ENCODE data around the gene OR12D1. TPM values are rescaled to one million over a fixed set of nuclear protein-coding genes. Genes with fewer than 3 reads are reported as not detected.
"Not testable (repeated sequence)": the region's sequence is repeated elsewhere in the genome, so short reads cannot be mapped to it uniquely, and the experiment has no call there.

Gene OR12D1
- not detected in 2 replicates for total RNA-seq (2014; rRNA removed; shearing (Covaris generic))

DNA sequence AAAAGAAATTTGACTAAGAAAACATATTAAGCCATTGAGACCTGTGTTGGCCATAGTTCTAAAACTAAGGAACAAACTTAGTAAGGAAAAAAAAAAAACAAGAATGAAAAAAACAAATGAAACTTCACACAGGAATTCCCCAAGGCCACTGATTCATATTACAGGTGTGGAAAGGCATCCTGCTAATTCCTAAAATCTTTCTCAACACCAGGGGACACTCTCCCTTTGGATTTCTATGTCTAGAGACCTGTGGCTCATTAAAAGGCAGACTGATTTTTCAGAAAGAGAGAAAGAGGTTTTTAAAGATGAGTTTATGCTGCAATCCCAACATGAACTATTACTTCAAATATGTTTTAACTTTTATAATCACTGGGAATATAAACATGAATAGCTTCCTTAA, at the start of gene OR12D1:
TSS of gene OR12D1 (plus strand) at position 341 of the 400 bp plus-strand sequence.
- no peak for DNase-seq (ENCODE audit: low spot score)
- in situ Hi-C loops (cut with HindIII; ENCODE audit: low sequenced_read_pairs), result no loop called here

- DNase-seq (ENCODE audit: low spot score), result no peak
- in situ Hi-C loops (cut with HindIII; ENCODE audit: low sequenced_read_pairs), result no loop called here
Observed at GRCh38 chr6:29368765-29369164, 46.0 kb upstream of the OR12D1 start, which contains the start of gene OR5V1. Gene OR5V1 (minus strand): TSS chr6:29368865. CDS start chr6:29356195, 12,670 bp downstream.

DNA sequence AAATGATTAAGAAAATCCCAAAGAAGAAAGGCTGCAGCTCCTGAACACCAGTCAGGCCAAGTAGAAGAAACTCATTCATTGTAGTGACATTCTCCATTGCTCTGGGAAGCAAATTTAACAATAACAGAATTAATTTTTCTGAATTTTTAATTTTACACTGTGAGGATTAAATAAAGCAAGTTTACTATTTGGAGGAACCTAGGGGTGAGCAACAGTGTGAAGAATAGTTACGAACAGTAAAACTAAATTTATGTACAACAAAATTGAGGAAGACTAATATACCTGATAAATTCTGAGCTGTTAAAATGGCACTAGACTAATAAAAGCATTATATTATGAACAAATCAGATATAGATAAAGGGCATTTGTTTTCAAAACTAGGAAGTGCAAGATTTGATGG, 39.5 kb upstream of the OR12D1 start, which contains the start of gene OR12D3:
TSS of gene OR12D3 (minus strand) at position 101 of the 400 bp plus-strand sequence. CDS start at position 97, 4 bp downstream.
- no peak for DNase-seq (ENCODE audit: low spot score)
- in situ Hi-C loops (cut with HindIII; ENCODE audit: low sequenced_read_pairs), result no loop called here

DNA sequence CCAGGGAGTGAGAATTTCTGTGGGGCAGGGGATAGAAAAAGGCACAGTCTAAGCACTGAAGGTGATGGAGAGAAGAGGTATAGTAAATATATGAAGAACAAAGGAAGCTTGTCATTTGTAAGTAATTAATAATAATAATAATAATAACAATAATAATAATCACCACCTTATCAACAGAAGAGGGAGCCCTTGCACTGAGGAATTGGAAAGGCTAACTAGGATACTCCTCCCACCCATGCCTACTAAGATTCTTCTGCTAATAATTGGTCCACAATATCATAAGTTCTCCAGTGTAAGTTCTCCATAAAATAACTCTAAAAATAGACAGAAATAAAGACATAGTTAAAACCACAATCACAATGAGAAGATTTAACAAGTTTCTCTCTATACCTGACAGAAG, 38.7 kb upstream of the OR12D1 start:
- DNase-seq (ENCODE audit: low spot score), result no peak
- in situ Hi-C loops (cut with HindIII; ENCODE audit: low sequenced_read_pairs), result no loop called here

- no peak for DNase-seq (ENCODE audit: low spot score)
- in situ Hi-C loops (cut with HindIII; ENCODE audit: low sequenced_read_pairs), result no loop called here
Observed at GRCh38 chr6:29388533-29388932, 26.2 kb upstream of the OR12D1 start.

DNA sequence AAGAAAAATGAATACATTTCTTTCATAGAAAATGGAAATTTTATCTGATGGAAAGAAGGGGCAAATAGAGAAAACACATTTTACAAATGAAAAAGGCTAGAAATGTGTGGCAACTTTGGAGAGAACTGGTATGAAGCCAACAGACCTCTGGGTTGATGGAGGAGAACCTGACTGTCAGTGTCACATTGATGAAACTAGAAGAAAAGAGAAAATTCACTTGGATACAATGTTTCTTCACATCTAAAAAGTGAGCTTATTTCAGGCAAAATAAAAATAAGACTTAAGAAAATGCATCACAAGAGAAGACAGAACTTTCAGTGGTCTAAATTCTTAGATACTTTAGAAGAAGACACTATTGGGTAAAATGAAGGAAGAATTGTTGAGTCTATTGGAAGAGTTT, 19.4 kb upstream of the OR12D1 start, which contains the start of gene OR12D2:
TSS of gene OR12D2 (plus strand) at position 301 of the 400 bp plus-strand sequence. CDS start 1,069 bp downstream, outside the sequence.
- in situ Hi-C loops (cut with HindIII; ENCODE audit: low sequenced_read_pairs), result no loop called here
- DNase-seq (ENCODE audit: low spot score), result no peak

GRCh38 chr6:29399525-29399924, 15.2 kb upstream of the OR12D1 start:
- in situ Hi-C loops (cut with HindIII; ENCODE audit: low sequenced_read_pairs), result no loop called here
- no peak for DNase-seq (ENCODE audit: low spot score)

DNA sequence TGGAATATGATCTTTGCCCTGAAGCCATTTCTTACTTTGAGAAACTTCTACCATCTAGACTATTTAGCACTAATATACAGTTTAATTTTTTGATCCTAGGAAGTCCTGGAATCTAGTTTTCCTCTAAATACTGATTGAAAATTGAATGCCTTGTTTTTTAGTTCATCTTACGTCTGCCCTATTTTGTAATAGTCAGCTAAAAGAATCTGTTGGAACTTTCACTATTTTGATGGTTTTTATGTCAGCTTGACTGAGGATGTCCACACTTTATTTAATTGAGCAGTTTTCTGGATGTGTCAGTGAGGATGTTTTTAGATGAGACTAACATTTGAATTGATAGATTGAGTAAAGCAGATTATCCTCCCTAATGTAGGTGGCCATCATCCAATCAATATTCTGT, 10.9 kb upstream of the OR12D1 start:
- DNase-seq (ENCODE audit: low spot score), result no peak
- in situ Hi-C loops (cut with HindIII; ENCODE audit: low sequenced_read_pairs), result no loop called here

DNA sequence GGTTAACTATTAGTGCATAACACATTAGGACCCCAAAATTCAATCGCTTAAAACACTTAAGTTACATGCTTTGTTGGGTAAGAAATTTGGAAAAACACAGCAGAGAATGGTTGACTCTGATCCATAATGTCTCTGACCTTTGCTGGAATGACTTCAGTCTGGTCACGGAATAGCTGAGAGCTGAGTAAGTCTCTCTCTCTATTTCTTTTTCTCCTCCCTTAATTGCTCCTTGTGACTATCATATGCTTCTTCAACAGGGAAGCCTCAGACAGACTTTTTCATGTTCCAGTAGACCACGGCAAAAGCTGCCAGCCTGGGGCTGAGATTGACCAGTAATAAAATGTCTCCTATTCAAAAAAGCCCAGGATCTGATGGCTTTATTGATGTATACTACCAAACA, 4.8 kb downstream of the OR12D1 start:
- in situ Hi-C loops (cut with HindIII; ENCODE audit: low sequenced_read_pairs), result no loop called here
- no peak for DNase-seq (ENCODE audit: low spot score)

DNA sequence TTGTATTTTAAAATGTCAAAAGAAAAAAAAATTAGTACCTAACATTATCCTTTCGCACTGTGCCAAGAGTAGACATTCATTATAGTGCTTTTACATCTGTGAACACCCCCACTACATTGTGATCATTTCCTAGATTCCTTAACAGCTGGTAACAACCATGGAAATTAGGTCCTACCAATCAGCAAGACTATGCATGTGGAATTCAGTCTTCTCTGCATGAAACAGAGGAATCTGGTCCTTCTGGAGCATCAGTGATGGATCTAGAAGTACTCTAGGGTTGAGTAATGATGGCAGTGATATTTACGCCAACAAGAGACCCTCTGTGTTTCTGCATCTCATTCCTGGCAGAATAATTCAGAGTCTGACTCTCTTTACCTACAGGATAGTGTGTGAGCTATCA, 9.4 kb downstream of the OR12D1 start:
- DNase-seq (ENCODE audit: low spot score), result no peak
- in situ Hi-C loops (cut with HindIII; ENCODE audit: low sequenced_read_pairs), result no loop called here

- no peak for DNase-seq (ENCODE audit: low spot score)
- in situ Hi-C loops (cut with HindIII; ENCODE audit: low sequenced_read_pairs), result no loop called here
Observed at GRCh38 chr6:29424575-29424974, 9.8 kb downstream of the OR12D1 start.

DNA sequence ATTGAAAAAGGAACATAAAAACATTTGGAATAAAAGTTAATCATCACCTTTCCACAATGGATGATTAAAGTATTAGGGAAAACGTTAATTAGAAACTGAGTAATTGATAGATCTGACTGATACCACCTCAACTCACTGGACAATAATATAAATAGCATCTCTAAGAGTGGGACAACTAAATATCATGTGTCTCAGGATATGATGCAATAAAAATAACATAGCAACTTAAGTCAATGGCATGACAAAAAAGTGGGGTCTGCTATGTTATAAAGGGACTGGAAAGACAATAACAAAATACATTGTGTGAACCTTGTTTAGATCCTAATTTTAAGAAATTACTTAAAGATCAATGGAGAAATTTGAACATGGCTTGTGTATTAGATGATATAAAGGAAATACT, 10.3 kb downstream of the OR12D1 start:
- in situ Hi-C loops (cut with HindIII; ENCODE audit: low sequenced_read_pairs), result no loop called here
- no peak for DNase-seq (ENCODE audit: low spot score)

- no peak for DNase-seq (ENCODE audit: low spot score)
- in situ Hi-C loops (cut with HindIII; ENCODE audit: low sequenced_read_pairs), result no loop called here
Observed at GRCh38 chr6:29426654-29427053, 11.9 kb downstream of the OR12D1 start.

- in situ Hi-C loops (cut with HindIII; ENCODE audit: low sequenced_read_pairs); DNase-seq (ENCODE audit: low spot score): not testable (repeated sequence)
Observed at GRCh38 chr6:29436730-29437129, 22.0 kb downstream of the OR12D1 start.

- in situ Hi-C loops (cut with HindIII; ENCODE audit: low sequenced_read_pairs), result no loop called here
- no peak for DNase-seq (ENCODE audit: low spot score)
Observed at GRCh38 chr6:29439006-29439405, 24.3 kb downstream of the OR12D1 start, which contains the start of gene OR10C1. Gene OR10C1 (plus strand): TSS chr6:29439306. CDS start chr6:29440016, 710 bp downstream.

DNA sequence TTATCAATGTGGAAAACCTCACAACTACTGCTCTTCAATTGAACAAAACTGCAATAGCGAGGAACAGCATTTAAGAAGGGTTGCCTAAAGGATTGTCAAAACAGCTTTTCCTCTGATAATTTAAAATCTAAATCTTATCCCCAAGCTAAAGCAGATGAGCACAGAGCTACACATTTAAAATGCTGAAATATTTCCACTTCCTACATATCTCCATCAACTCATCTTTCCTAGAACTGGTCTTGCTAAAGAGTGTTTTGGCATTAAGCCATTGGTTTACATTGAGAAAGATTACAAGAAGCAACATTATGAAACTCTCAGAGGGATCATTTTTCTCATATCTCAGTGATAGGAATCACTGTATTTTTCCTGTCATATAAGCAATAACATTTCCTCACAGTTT, 28.0 kb downstream of the OR12D1 start:
- in situ Hi-C loops (cut with HindIII; ENCODE audit: low sequenced_read_pairs), result no loop called here
- DNase-seq (ENCODE audit: low spot score), result no peak

DNA sequence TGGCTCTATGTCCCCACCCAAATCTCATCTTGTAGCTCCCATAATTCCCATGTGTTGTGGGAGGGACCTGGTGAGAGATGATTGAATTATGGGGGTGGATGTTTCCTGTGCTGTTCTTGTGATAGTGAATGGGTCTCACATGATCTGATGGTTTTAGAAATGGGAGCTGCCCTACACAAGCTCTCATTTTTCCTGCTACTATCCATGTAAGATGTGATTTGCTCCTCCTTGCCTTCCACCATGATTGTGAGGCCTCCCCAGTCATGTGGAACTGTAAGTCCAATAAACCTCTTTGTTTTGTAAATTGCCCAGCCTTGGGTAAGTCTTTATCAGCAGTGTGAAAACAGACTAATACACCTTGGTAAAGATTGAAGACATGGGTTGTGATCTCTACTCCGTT, 29.3 kb downstream of the OR12D1 start:
- in situ Hi-C loops (cut with HindIII; ENCODE audit: low sequenced_read_pairs); DNase-seq (ENCODE audit: low spot score): not testable (repeated sequence)

DNA sequence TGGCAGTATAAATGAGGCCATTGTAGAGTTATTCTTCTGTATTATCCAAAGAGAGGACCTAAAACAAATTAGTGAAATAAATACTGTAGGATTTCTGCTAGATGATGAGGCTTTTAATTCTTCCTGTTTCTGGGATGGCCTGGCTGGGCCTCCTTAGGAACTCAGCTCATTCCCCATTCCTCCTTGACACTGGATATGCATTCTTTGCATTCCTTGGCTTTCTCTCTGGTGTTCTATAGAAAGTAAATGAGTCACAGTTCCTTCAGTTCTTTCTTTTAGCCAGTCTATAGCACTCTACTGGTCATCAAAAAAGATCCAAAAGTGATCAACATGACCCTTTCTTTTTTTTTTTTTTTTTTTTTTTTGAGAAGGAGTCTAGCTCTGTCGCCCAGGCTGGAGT, 32.9 kb downstream of the OR12D1 start:
- in situ Hi-C loops (cut with HindIII; ENCODE audit: low sequenced_read_pairs), result no loop called here
- no peak for DNase-seq (ENCODE audit: low spot score)

DNA sequence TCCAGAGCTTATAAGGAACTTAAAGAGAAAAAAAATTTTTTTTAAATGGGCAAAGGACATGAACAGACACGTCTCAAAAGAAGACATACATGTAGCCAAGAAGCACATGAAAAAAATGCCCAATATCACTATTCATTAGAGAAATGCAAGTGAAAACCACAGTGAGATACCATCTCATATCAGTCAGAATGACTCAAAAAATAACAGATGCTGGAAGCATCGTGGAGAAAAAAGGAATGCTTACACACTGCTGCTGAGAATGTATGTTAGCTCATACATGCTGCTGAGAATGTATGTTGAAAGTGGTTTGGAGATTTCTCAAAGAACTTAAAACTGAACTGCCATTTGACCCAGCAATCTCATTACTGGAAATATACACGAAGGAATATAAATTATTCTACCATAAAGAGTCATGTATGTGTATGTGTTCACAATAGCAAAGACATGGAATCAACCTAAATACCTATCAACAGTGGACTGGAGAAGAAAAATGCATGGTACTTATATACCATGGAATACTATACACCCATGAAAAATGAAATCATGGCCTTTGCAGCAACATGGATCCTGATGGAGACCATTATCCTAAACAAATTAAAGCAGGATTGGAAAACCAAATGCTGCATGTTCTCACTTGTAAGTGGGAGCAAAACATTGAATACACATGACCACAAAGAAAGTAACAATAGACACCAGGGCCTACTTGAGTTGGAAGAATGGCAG, 36.9 kb downstream of the OR12D1 start:
- DNase-seq (ENCODE audit: low spot score), result no peak
- in situ Hi-C loops (cut with HindIII; ENCODE audit: low sequenced_read_pairs), result no loop called here

DNA sequence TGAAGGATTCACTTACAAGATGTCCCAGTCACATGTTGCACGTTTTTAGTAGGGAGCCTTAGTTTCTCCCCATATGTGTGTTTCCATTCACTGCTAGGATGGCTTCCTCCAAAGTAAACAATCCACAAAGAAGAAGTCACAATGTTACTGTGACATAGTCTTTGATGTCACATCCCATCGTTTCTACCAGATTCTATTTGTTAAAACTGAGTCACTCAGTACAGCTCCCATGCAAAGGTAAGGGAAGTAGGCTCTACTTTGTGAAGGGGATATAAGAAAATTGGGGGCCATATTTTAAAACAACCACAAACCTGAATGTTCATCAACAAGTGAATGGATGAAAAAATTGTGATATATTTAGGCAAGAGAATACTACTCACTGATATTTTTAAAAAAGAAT, 42.2 kb downstream of the OR12D1 start, which contains the start of the genes OR11A1 and OR2H1:
TSS of gene OR11A1 (minus strand) at position 101 of the 400 bp plus-strand sequence. CDS start 29,430 bp downstream, outside the sequence.
TSS of gene OR2H1 (plus strand) at position 185 of the 400 bp plus-strand sequence. CDS start 4,615 bp downstream, outside the sequence.
- in situ Hi-C loops (cut with HindIII; ENCODE audit: low sequenced_read_pairs), result no loop called here
- DNase-seq (ENCODE audit: low spot score), result no peak
